GM21723 (cell line): Measurements from ENCODE around the gene SLC33A1.

ENCODE experiments used
- ATAC-seq: cut with Tn5 transposase; IDR thresholded peaks from one replicate; pipeline ENCODE4 v1.9.1; 2021; ENCODE audit warnings: mild to moderate bottlenecking, moderate library complexity; ENCODE audit not compliant: unreplicated experiment

SLC33A1 gene

GRCh38 chr3:155792532-155792931, 61.7 kb downstream of the SLC33A1 start:
- no peak for ATAC-seq

DNA sequence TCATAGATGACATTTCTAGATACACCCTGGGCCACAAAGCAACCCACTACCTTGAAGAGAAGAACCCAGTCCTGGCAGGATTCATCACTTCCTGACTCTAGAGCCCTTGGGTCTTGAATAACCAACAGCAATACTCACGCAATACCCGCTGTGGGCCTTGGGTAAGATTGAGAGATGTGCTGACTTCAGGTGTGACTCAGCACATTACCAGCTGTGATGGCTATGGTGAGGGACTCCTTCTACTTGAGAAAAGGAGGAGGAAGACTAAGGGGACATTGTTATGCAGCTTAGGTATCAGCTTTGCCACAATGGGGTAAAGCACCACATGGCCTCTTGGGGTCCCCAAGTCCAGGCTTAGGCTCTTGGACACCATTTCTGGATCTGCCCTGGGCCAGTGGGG, 63.0 kb downstream of the SLC33A1 start:
- no peak for ATAC-seq

GRCh38 chr3:155790272-155790925, 63.8 kb downstream of the SLC33A1 start:
- ATAC-seq = no peak

DNA sequence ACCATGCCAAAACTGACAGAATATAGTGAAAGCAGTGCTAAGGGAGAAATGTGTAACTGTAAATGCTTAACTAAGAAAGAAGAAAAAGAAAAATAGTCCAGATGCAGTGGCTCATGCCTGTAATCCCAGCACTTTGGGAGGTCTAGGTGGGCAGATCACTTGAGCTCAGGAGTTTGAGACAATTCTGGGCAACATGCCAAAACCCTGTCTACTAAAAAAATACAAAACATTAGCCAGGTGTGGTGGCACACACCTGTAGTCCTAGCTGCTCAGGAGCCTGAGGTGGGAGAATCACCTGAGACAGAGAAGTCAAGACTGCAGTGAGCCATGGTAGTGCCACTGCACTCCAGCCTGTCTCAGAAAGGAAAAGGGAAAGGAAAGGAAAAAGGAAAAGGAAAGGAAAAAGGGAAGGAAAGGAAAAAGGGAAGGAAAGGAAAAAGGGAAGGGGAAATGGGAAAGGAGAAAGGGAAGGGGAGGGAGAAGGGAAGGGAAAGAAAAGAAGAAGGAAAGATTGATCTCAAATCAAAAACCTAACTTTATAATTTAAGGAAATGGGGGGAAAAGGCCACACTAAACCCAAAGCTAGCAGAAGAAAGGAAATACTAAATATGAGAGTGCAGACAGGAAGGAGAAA, 68.4 kb downstream of the SLC33A1 start:
- no peak for ATAC-seq

DNA sequence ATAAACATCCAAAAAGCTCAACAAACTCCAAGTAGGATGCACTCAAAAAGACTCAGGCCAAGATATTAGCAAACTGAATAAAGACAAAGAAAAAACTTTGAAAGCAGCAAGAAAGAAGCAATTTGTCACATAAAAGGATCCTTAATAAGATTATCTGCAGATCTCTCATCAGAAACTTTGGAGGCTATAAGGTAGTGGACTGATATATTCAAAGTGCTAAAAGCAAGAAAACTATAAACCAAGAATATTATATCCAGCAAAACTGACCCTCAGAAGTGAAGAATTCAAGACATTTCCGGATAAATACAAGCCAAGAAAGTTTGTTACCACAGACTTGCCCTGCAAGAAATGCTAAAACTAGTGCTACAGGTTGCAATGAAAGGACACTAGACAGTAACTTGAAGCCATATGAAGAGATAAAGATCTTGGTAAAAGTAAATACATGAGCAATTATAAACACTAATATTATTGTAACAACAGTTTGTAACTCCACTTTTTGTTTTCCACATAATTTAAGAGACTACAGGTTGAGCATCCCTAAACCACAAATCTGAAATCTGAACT, 71.8 kb downstream of the SLC33A1 start:
- ATAC-seq = no peak

DNA sequence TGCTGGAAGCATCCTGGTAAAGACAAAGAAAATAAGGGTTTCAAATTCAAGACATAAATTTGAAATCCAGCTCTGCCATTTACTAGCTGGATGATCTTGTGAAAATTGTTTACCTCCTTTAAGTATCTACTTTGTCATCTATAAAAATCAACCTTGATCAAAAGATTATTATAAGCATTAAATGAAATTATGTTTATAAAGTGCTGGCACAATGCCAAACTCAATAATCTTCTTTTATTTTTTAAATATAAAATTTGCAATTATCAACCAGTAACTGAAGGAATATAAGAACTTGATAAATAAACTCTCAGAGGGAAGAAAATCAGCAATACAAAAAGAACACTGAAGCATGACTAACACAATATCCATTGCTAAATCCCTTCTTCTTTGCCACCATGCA, 73.9 kb downstream of the SLC33A1 start:
- no peak for ATAC-seq

GRCh38 chr3:155778462-155778861, 75.8 kb downstream of the SLC33A1 start:
- ATAC-seq = no peak

- ATAC-seq = no peak
These were observed 81.4 kb downstream of the SLC33A1 start for GRCh38 chr3:155772801-155773200.

DNA sequence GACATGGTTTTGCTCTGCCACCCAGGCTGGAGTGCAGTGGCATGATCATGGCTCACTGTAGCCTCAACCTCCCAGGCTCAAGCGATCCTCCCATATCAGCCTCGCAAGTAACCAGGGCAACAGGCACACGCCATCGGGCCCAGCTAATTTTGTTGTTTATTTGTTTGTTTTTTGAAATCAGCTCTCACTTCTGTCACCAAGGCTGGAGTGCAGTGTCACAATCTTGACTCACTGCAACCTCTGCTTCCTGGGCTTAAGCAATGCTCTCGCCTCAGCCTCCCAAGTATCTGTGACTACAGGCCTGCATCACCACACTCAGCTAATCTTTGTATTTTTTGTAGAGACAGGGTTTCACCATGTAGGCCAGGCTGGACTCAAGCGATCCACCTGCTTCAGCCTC, 83.1 kb downstream of the SLC33A1 start:
- no peak for ATAC-seq
